Ovary (tissue), 3 donors: ENCODE measurements around the gene POLR3K.

Experiments
- POLR2A ChIP-seq: fragments of 450-650 bp; IDR thresholded peaks from one replicate; pipeline ENCODE4 v1.6.1; 2017; ENCODE audit warnings: antibody characterized with exemption, mild to moderate bottlenecking, moderate library complexity
- TF ChIP-seq, protein P1 (sequence below), 3 donors: fragments of 450-650 bp in 2 of 3; fragments of 200-600 bp in 1 of 3; IDR thresholded peaks; one replicate each; pipeline versions ENCODE4 v1.5.1 to v1.8.0; 2016 to 2022; ENCODE audit warnings: antibody characterized with exemption in 3 of 3, mild to moderate bottlenecking in 1 of 3
- donor health status: DM: no; HTN: no; CAD: no.

DNA sequence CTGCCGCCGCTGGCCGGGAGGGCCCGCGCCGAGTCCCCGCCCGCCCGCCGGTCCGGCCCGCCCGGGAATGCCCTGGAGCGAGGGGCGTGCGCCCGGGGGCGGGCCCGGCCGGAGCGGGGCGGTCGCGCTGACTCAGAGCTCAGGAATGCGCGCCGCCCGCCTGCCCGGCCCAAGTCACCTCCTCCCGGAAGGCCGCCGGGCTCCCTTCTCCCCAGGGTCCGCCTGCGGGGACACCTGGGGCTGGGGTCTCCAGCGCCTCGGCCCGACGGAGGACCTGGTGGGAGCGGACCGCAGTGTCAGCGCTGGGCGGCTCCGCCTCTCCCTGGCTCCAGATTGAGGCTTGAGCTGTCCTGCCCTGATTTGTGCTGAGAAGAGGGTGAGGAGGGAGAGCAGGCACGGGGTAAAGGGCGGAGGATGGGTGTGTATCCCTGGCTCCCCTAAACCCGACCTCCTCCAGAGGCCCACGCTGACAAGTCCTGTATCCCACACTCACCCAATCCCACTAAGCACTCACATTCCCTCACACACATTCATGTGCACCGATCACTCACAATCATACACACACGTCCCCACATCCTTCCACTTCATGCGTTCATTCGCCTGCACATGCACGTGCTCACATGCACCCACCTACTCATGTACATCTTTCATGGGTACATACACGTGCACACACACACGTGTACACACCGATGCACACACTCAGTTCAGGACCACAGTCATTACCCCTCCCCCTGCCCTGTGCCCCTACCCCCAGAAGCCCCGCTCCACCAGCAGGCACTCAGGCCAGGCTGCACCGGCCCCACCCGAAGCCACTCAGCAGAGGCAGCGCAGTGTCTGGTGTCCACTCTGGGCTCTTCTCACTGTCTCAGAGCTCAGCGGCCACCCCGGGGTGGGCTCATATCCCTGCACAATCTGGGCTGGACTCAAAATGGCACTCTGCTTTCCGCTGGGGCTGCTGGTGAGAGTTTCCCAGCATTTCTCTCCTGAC, 19.4 kb upstream of the POLR3K start, which contains the start of gene RHBDF1:
- TF ChIP-seq, protein P1, sequence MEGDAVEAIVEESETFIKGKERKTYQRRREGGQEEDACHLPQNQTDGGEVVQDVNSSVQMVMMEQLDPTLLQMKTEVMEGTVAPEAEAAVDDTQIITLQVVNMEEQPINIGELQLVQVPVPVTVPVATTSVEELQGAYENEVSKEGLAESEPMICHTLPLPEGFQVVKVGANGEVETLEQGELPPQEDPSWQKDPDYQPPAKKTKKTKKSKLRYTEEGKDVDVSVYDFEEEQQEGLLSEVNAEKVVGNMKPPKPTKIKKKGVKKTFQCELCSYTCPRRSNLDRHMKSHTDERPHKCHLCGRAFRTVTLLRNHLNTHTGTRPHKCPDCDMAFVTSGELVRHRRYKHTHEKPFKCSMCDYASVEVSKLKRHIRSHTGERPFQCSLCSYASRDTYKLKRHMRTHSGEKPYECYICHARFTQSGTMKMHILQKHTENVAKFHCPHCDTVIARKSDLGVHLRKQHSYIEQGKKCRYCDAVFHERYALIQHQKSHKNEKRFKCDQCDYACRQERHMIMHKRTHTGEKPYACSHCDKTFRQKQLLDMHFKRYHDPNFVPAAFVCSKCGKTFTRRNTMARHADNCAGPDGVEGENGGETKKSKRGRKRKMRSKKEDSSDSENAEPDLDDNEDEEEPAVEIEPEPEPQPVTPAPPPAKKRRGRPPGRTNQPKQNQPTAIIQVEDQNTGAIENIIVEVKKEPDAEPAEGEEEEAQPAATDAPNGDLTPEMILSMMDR (IDR thresholded peaks at IDR 0.05), result no peak
- no peak for TF ChIP-seq POLR2A
